Measurements from ENCODE around the gene MED29.
A peak's percentile ranks its signal among the peaks of the same experiment; 100 is the strongest.

MED29 gene

DNA sequence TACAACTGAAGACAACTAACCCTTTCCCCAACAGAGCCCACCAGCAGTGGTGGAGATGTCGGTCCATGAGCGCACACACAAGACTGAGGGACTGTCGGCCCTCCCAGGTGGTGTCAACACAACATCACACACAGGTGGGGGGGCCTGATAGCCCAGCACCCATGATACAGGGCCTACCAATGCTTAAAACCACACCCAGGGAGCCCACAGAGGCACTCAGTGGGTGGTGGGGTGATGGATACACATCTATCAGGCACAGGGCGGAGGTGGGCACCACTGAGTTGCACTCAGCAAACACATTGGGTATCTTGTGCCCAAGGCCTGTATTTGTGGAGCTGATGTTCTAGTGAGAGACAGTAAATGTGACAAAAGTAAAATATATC lies 8.5 kb downstream of the MED29 start:
- DNase-seq (ENCODE audit: insufficient read length, low spot score): no peak
- TF ChIP-seq POLR2A (IDR thresholded peaks at IDR 0.05; ENCODE audit: low read depth, low read length): no peak
- FAIRE-seq: no peak

DNA sequence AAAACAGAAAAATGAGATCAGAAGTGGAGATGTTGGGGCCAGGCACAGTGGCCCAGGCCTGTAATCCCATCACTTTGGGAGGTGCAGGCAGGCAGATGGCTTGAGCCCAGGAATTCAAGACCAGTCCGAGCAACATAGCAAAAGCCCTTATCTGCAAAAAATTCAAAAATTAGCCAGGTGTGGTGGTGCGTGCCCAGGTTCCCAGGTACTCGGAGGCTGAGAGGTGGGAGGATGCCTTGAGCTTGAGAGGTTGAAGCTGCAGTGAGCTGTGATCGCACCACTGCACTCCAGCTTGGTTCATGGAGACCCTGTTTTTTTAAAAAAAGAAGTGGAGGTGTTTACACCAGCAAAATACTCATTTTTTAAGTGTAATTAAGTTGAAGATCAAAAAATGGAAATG lies 8.9 kb downstream of the MED29 start:
- no peak for TF ChIP-seq POLR2A (IDR thresholded peaks at IDR 0.05; ENCODE audit: low read depth, low read length)
- no peak for DNase-seq (ENCODE audit: insufficient read length, low spot score)
- FAIRE-seq: no peak

DNA sequence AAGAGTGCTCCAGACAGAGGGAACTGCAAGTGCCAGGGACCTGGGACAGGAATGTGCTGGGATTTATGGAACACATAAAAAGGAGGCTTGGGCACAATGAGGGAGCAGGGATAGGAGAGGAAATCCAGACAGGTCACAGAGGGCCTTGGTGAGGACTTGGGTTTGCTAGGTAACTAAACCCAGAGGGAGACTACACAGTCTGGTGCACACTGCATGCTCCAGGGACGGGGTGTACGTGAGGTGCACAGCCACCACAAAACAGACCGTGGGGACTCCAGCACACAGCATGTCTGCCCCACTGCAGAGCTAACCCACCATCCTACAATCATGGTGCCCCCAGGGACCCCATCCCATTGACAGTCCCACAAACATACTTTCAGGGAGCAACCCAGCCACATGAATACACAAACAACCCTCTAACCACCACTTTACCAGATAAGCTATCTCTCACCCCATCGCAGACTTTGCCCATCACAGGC lies 9.9 kb downstream of the MED29 start:
- no peak for FAIRE-seq
- TF ChIP-seq POLR2A (IDR thresholded peaks at IDR 0.05; ENCODE audit: low read depth, low read length): no peak
- no peak for DNase-seq (ENCODE audit: insufficient read length, low spot score)

DNA sequence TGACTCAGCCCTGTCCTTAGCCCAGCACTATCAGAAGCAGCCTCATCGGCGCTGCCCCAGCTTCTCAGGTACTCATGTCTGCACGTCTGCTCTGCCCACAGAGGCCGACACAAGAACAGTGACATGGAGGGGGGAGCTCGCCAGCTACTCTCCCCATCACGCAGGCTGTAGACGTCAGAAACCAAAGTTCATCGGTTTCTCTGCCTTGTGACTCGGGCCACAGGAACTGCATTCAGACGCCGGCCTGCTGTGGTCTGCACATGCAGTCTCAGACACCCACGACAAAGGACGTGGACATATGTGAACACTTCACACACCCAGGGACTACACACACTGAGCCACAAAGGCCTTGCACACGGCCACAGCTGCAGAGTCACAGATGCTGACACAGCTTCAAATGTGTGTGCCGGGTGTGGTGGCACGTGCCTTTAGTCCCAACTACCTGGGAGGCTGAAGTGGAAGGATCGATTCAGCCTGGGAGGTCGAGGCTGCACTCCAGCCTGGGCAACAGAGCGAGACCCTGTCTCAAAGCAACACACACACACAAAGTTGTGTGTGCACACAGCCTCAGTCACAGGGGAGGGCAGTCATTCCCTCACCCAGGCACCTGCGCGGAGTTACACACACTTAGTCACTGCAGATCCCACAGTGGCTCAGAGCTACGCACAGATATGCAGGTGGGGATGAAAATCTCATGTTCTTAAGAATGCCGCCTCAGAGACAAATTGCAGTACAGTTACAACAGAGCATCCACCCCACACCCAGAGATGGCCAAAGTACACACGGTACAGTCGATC lies 10.6 kb downstream of the MED29 start:
- no peak for DNase-seq (ENCODE audit: insufficient read length, low spot score)
- FAIRE-seq: no peak
- TF ChIP-seq POLR2A (IDR thresholded peaks at IDR 0.05; ENCODE audit: low read depth, low read length): no peak

DNA sequence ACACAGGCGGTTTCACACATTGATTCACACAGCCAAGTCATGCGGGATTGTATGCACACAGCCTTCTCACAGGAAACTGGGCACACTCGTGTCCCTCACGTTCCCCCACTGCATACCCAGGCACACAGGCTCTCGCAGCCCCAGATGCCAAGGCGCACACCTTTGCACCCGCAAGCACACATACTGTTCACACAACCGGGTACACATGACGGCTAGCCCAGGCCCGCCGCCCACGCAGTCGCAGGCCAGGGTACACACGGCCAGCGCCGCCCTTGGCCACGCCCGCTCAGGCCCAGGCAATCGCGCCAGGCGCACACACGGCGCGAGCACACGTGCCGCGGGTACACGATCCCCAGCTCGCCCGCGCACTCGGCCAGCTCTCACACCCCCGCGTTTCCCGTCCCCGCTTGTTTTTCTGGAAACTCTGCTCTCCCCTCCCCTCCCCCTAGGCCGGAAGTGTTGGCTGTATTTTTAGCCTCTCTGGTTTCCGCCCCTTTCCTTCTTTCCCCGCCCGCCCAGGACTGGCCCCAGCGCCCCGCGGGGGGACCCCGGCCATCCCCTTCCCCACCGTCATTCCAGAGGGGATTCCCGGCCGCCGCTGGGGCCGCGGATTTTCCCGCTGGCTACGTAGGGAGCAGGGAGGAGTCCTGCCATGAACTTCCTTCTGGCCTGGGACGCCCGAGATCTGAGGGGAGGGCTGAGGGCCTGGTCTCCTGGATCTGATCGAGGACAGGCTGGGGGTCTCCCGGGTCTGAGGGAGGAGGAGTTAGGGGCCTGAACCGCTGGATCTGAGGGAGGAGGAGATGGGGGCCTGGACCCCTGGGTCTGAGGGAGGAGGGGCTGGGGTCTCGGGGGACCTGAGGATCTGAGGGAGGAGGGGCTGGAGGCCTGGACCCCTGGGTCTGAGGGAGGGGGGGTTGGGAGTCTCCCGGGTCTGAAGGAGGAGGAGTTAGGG lies 11.4 kb downstream of the MED29 start:
- peak; percentile 33 for TF ChIP-seq POLR2A (IDR thresholded peaks at IDR 0.05; ENCODE audit: low read depth, low read length)
- no peak for FAIRE-seq
- DNase-seq (ENCODE audit: insufficient read length, low spot score): peak; percentile 72

DNA sequence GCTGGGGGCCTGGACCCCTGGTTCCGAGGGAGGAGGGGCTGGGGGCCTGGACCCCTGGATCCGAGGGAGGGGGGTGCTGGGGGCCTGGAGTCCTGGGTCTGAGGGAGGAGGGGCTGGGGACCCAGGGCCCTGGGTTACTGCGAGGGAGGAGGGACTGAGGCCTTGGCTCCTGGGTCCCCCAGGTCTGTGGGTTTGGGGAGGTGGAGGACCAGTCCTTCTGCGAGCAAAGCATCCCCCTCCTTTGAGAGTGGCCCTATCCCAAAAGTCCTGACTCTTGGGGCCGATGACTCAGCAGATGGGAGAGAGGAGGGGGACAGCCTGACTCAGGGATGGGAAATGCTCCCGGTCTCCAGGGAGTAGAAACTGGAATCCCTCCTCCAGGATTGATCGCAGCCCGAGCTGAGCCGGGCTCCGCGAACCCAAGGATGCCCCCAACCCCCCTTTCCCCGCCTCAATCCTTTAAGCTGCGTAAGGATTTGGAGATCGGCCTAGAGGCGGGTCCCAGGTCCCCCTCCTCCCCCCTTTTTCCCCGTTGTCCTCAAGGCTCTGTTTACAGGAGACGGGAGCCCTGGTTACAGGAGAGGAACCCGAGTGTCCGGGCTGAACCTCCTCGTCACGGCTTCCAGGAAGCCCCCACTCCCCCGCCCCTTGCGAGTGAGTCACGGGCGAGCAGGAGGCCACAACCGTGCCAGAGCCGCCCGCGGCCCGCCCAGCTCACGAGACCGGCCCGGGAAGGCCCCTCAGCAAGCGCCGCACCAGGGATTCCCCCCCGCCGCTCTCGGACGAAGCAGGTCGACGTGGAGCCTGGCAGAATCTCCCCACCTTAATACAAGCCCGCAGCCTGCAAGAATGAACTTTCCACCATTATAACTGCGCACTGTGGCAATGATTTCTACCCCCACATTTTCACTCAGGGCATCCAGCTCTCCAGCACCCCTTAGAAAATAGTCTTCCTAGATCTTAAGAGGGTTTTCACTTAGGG lies 12.4 kb downstream of the MED29 start:
- 0 out of 2 replicates have a peak, but pooled peaks have one; percentile 2 for TF ChIP-seq POLR2A (IDR thresholded peaks at IDR 0.05; ENCODE audit: low read depth, low read length)
- peak; percentile 92 for DNase-seq (ENCODE audit: insufficient read length, low spot score)
- FAIRE-seq: no peak

DNA sequence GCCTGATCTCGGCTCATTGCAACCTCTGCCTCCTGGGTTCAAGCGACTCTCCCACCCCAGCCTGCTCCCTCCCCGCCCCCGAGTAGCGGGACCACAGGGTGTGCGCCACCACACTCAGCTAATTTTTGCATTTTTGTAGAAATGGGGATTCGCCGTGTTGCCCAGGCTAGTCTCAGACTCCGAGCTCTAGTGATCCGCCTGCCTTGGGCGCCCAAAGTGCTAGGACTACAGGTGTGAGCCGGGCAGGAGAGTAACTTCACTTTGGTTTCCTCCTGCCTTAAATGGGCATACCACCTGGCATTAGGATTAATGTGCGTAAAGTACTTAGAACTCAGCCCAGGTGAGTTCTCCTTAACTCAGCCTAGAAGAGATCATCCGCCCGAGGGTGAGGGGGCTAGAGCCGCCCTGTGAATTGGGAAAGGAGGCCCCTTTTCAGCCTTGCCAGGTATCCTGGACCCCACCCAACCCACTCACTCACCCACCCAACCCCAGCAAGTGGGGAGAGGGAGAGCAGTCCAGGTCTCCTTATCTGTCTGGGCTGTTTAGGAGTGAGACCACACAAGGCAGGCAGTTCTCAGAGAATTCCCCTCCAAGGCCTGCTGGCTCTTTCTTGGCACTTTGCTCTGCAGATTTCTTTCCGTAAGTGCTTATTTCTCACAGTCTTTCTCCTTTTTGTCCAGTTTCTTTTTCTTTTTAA lies 14.2 kb downstream of the MED29 start:
- TF ChIP-seq POLR2A (IDR thresholded peaks at IDR 0.05; ENCODE audit: low read depth, low read length): no peak
- FAIRE-seq (no peak), DNase-seq (ENCODE audit: insufficient read length, low spot score) (no peak)

DNA sequence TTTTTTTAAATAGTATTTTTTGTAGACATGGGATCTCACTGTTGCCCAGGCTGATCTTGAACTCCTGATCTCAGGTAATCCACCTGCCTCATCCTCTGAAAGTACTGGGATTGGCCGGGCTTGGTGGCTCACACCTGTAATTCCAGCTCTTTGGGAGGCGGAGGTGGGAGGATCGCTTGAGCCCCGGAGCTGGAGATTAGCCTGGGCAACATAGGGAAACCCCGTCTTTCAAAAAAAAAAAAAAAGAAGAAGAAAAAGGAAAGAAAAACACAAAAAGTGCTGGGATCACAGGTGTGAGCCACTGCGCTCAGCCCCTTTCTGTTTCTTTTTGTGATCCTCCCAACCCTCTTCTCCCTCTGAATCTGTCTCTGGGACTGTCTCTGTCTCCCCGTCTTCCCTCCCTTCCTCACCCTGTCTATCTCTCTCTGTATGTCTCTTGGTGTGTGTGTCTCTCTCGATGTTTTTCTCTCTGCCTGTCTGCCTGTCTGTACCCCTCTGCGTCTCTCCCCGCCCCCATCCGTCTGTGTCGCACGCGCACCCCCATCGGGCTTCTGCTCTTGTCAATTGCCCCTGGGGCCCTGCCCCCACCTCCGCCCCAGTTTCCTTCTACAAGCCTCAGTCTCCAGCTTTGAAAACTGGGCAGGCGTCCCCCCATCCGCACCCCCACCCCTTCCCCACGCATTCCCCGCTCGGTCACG lies 14.9 kb downstream of the MED29 start:
- no peak for TF ChIP-seq POLR2A (IDR thresholded peaks at IDR 0.05; ENCODE audit: low read depth, low read length)
- no peak for FAIRE-seq
- no peak for DNase-seq (ENCODE audit: insufficient read length, low spot score)

DNA sequence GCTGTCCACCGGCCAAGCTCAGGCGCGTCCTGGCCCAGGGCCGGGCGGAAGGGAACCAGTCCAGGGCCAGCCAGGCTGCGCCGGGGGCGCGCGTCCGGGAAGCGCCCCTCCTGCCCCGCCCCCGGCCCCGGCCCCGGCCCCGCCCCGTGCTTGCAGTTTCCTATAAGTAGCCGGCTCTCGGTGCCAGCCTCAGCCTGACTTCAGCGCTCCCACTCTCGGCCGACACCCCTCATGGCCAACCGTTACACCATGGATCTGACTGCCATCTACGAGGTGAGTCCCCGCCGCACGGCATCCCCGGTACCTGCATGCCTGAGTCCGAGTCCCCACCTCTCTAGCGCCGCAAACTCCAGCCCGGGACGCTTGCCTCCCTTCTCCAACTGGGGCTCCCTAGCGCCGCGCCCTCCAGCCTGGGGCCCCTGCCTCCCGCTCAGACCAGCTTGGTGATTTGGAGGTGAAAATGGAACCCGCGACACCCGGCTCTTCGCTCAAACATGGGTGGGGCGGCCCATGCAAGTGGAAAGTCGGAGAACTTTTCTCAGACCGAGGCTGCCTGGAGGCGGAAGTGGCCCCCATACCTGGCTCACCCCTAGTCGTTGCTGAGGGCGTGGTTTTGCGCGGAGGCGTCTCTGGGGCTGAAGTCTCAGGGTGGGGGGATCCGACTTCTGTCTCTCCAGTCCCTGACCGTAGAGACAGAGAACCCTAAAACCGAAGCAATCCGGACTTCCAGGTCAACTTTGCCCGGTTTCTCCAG lies 15.7 kb downstream of the MED29 start, which contains the start of gene ZFP36:
ZFP36 (plus strand) TSS at position 192 of the 754 bp plus-strand sequence; CDS start at position 250, 58 bp downstream.
- peak; percentile 100 for TF ChIP-seq POLR2A (IDR thresholded peaks at IDR 0.05; ENCODE audit: low read depth, low read length)
- peak; percentile 86 for DNase-seq (ENCODE audit: insufficient read length, low spot score)
- no peak for FAIRE-seq

DNA sequence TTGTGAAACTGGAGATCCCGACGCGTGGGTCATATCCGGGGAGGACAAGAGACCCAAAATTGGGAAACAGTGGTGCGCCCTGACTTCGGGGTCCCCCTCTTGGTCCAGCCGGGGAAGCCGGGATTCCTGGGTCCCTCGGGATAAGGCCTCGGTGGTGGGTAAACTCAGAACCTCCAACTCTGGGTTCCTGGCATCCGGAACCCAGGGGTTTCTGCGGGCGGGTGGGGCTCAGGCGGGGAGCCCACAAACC lies 16.2 kb downstream of the MED29 start:
- no peak for DNase-seq (ENCODE audit: insufficient read length, low spot score)
- TF ChIP-seq POLR2A (IDR thresholded peaks at IDR 0.05; ENCODE audit: low read depth, low read length): no peak
- FAIRE-seq: no peak

DNA sequence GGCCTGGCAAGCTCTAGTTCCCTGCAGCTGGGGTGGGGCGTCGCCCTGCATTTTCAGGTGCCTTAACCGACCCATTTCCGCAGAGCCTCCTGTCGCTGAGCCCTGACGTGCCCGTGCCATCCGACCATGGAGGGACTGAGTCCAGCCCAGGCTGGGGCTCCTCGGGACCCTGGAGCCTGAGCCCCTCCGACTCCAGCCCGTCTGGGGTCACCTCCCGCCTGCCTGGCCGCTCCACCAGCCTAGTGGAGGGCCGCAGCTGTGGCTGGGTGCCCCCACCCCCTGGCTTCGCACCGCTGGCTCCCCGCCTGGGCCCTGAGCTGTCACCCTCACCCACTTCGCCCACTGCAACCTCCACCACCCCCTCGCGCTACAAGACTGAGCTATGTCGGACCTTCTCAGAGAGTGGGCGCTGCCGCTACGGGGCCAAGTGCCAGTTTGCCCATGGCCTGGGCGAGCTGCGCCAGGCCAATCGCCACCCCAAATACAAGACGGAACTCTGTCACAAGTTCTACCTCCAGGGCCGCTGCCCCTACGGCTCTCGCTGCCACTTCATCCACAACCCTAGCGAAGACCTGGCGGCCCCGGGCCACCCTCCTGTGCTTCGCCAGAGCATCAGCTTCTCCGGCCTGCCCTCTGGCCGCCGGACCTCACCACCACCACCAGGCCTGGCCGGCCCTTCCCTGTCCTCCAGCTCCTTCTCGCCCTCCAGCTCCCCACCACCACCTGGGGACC lies 16.6 kb downstream of the MED29 start:
- DNase-seq (ENCODE audit: insufficient read length, low spot score) (no peak), FAIRE-seq (no peak)

More for the DNA sequence above, 16.6 kb downstream of the MED29 start:
- TF ChIP-seq POLR2A (IDR thresholded peaks at IDR 0.05; ENCODE audit: low read depth, low read length): no peak

Measured in H54 (cell line).